GM10248 (cell line): ENCODE data around the gene SGF29.
"Not testable (repeated sequence)": the region's sequence is repeated elsewhere in the genome, so short reads cannot be mapped to it uniquely, and the experiment has no call there.

Experiments used
- CTCF ChIA-PET: fragments of 300-600 bp; sonication (Branson Sonifier 250); formaldehyde crosslinking; extraction: SDS; loops from one replicate; lab custom pipeline; 2021; ENCODE audit warnings: antibody characterized with exemption; lab: Yijun Ruan, JAX
- POLR2A ChIA-PET: fragments of 350-650 bp; sonication (Branson Sonifier 250); formaldehyde crosslinking; extraction: SDS; loops from one replicate; lab custom pipeline; 2020; ENCODE audit warnings: antibody characterized with exemption; lab: Yijun Ruan, JAX
- DNase-seq: peaks from one replicate; pipeline ENCODE4 v3.0.0; 2012; ENCODE audit errors: extremely low spot score
- CTCF ChIP-seq: IDR thresholded peaks from 2 replicates; pipeline ENCODE4 v1.5.1; 2012; ENCODE audit warnings: mild to moderate bottlenecking, low read depth; ENCODE audit errors: extremely low read depth, missing control alignments, control extremely low read depth

SGF29 gene

GRCh38 chr16:28623172-28623711 lies 69.5 kb downstream of the SGF29 start:
- TF ChIP-seq CTCF: no peak
- ChIA-PET CTCF (interaction anchor here (0.8 kb wide), 1 partner anchor 13 kb away, joined by 5 read pairs; the partner anchor contains the start of gene SULT1A1), POLR2A (no interaction called here)
- DNase-seq: no peak

- DNase-seq, POLR2A ChIA-PET, CTCF ChIA-PET: not testable (repeated sequence)
These were observed 77.2 kb downstream of the SGF29 start for GRCh38 chr16:28630905-28631304.

GRCh38 chr16:28636093-28636823 lies 82.5 kb downstream of the SGF29 start:
- POLR2A ChIA-PET, CTCF ChIA-PET, DNase-seq: not testable (repeated sequence)

- DNase-seq, POLR2A ChIA-PET, CTCF ChIA-PET: not testable (repeated sequence)
These were observed 84.0 kb downstream of the SGF29 start, which contains the start of gene NPIPB8 for GRCh38 chr16:28637765-28638164. Gene NPIPB8 (plus strand): TSS chr16:28638065. CDS start chr16:28638361, 296 bp downstream.

GRCh38 chr16:28638359-28638758 lies 84.6 kb downstream of the SGF29 start:
- CTCF ChIA-PET, DNase-seq, POLR2A ChIA-PET: not testable (repeated sequence)

- DNase-seq, POLR2A ChIA-PET, CTCF ChIA-PET: not testable (repeated sequence)
These were observed 86.2 kb downstream of the SGF29 start for GRCh38 chr16:28639959-28640358.
